Astrocyte of the cerebellum (primary cell): Measurements from ENCODE around the gene SLC12A1.
A peak's percentile ranks its signal among the peaks of the same experiment; 100 is the strongest.

ENCODE experiments used
- DNase-seq: peaks from one replicate; pipeline ENCODE4 v3.0.0-alpha.2; 2011; ENCODE audit warnings: low read depth
- H3K4me3 ChIP-seq: 2 replicates; pipeline ENCODE4 v1.5.1; 2011; ENCODE audit warnings: mild to moderate bottlenecking, low read depth, low read length, moderate library complexity
- in situ Hi-C: cut with HindIII; loops from 2 replicates; pipeline ENCODE4 v1.10.0; 2017; ENCODE audit warnings: low sequenced_read_pairs
- TF ChIP-seq, protein P1 (sequence below): IDR thresholded peaks from 2 replicates; pipeline ENCODE4 v1.5.1; 2012; ENCODE audit warnings: low read length, low read depth, moderate library complexity, mild to moderate bottlenecking; ENCODE audit errors: missing control alignments

SLC12A1 gene

GRCh38 chr15:48191574-48192225 is 14.4 kb upstream of the SLC12A1 start, which contains the start of gene CTXN2:
Gene CTXN2 (plus strand): TSS chr15:48191665. CDS start chr15:48201301, 9,636 bp downstream.
- H3K4me3 ChIP-seq: peak within 1 kb of the TSS; percentile 26
- in situ Hi-C loops: no loop called here
- DNase-seq: no peak
- TF ChIP-seq, protein P1, sequence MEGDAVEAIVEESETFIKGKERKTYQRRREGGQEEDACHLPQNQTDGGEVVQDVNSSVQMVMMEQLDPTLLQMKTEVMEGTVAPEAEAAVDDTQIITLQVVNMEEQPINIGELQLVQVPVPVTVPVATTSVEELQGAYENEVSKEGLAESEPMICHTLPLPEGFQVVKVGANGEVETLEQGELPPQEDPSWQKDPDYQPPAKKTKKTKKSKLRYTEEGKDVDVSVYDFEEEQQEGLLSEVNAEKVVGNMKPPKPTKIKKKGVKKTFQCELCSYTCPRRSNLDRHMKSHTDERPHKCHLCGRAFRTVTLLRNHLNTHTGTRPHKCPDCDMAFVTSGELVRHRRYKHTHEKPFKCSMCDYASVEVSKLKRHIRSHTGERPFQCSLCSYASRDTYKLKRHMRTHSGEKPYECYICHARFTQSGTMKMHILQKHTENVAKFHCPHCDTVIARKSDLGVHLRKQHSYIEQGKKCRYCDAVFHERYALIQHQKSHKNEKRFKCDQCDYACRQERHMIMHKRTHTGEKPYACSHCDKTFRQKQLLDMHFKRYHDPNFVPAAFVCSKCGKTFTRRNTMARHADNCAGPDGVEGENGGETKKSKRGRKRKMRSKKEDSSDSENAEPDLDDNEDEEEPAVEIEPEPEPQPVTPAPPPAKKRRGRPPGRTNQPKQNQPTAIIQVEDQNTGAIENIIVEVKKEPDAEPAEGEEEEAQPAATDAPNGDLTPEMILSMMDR: no peak

DNA sequence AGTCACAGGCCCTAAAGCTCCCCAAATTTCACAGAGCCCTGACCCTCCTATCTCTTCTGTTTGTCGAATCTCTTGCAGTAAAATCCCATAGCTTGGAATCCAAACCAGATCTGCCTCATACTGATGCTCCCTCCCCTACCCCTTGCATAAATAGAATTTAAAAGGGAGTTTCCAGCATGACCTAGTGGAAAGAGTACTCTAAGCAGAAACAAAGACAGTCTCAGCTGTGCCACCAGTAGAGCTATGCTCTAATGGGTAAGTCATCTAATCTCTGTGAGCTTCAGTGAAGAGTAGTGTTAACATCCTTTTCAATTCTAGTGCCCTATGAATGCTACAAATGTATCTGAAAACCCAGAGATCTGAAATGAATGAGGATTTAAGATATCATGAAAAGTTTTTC is 4.0 kb upstream of the SLC12A1 start:
- in situ Hi-C loops: no loop called here
- TF ChIP-seq, protein P1: no peak
- DNase-seq: no peak
- H3K4me3 ChIP-seq: no peak overlapping the region

DNA sequence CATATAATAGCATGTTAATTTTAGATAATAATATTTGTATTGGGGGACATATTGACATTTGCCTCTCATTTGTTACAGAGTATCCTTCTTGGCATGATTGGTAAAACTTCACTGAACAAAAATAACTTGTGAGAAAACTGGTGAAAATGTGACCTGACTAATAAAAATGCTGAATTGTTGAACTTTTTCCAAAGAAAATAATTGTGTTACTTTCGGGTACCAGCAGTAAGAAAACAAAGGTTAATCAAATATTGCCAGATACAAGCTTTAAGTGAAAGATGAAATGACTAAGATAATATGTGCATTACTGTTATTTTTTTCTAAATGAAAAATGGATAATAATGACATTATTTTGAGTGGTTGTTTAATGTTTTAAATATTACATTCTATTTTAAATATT is 15.2 kb downstream of the SLC12A1 start:
- TF ChIP-seq, protein P1: no peak
- no peak for DNase-seq
- in situ Hi-C loops: no loop called here
- H3K4me3 ChIP-seq: no peak overlapping the region

GRCh38 chr15:48221885-48222284 is 15.8 kb downstream of the SLC12A1 start:
- in situ Hi-C loops: no loop called here
- DNase-seq: peak; percentile 39
- no peak overlapping the region for H3K4me3 ChIP-seq
- TF ChIP-seq, protein P1: no peak

- DNase-seq: no peak
- H3K4me3 ChIP-seq: no peak overlapping the region
- in situ Hi-C loops: no loop called here
- TF ChIP-seq, protein P1: no peak
These were observed 16.5 kb downstream of the SLC12A1 start for GRCh38 chr15:48222627-48223026.

DNA sequence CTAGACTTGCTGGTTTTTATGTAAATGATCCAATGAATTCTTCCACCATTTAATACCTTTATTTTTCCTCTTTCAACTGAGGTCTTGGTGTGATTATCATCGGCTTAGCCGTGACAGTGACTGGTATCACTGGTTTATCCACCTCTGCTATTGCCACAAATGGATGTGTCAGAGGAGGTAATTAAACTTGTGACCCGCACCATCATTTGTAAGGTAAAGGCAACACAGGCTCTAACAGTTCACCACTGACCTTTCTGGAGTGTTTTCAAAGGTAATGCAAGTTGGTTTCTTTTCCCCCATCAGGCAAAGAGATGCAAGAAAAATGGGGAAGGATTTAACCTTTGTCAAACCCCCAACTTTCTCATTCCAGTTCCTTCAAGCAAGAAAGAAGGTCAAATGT is 19.7 kb downstream of the SLC12A1 start:
- TF ChIP-seq, protein P1: no peak
- no peak overlapping the region for H3K4me3 ChIP-seq
- DNase-seq: no peak
- in situ Hi-C loops: no loop called here
